CD4-positive, alpha-beta T cell (primary cell): ENCODE data around the gene FEM1C. TPM values are rescaled to one million over a fixed set of nuclear protein-coding genes. Genes with fewer than 3 reads are reported as not detected.

Experiments
- ATAC-seq: fragments of 200-7000 bp; cut with Tn5 transposase; one replicate; pipeline ENCODE4 v1.10.0; 2022; ENCODE audit warnings: mild to moderate bottlenecking; ENCODE audit not compliant: poor library complexity
- CTCF ChIA-PET: fragments of 350-600 bp; sonication (Branson Sonifier 250); formaldehyde crosslinking; loops from one replicate; lab custom pipeline; 2021; ENCODE audit warnings: antibody characterized with exemption, inconsistent platforms; lab: Charles Lee
- POLR2A ChIA-PET: fragments of 350-600 bp; sonication (Branson Sonifier 250); formaldehyde crosslinking; loops from one replicate; lab custom pipeline; 2021; ENCODE audit warnings: antibody characterized with exemption, inconsistent platforms; lab: Charles Lee
- DNase-seq, 14 experiments: peaks; one replicate each; pipeline ENCODE4 v3.0.0-alpha.2; 2013 to 2020; ENCODE audit warnings: mixed read lengths in 2 of 14
- H3K27ac ChIP-seq, 2 donors: one replicate each; pipeline versions ENCODE4 v1.5.1 to v1.7.0; 2013; ENCODE audit warnings: low read length in 2 of 2, low read depth in 1 of 2, mild to moderate bottlenecking in 1 of 2
- H3K27me3 ChIP-seq, 2 experiments: 1 replicate in 1 of 2; 2 replicates in 1 of 2; pipeline versions ENCODE4 v1.6.1 to v1.7.0; 2013; ENCODE audit warnings: low read length in 2 of 2, control low read depth in 1 of 2, mild to moderate bottlenecking in 1 of 2, moderate library complexity in 1 of 2; ENCODE audit not compliant: insufficient read depth in 2 of 2, control insufficient read depth in 1 of 2
- H3K36me3 ChIP-seq: one replicate; pipeline ENCODE4 v1.6.1; 2013; ENCODE audit warnings: low read length, control low read depth; ENCODE audit not compliant: insufficient read depth
- H3K4me1 ChIP-seq: one replicate; pipeline ENCODE4 v1.6.1; 2013; ENCODE audit warnings: low read length, control low read depth; ENCODE audit not compliant: insufficient read depth
- H3K4me3 ChIP-seq: one replicate; pipeline ENCODE4 v1.5.1; 2013; ENCODE audit warnings: mild to moderate bottlenecking, low read length, moderate library complexity
- H3K9me3 ChIP-seq, 2 experiments: 1 replicate in 1 of 2; 2 replicates in 1 of 2; pipeline versions ENCODE4 v1.6.1 to v1.7.0; 2013; ENCODE audit warnings: low read length in 2 of 2, mild to moderate bottlenecking in 2 of 2, control low read depth in 1 of 2, moderate library complexity in 1 of 2; ENCODE audit not compliant: control insufficient read depth in 1 of 2, insufficient read depth in 1 of 2
- H3K27ac Mint-ChIP-seq: one replicate; pipeline ENCODE4 v1.8.0; 2020; ENCODE audit warnings: mixed read lengths
- H3K27me3 Mint-ChIP-seq: one replicate; pipeline ENCODE4 v1.8.0; 2021; ENCODE audit warnings: mixed read lengths
- H3K36me3 Mint-ChIP-seq: one replicate; pipeline ENCODE4 v1.8.0; 2021; ENCODE audit warnings: low read depth, mixed read lengths
- H3K4me1 Mint-ChIP-seq: one replicate; pipeline ENCODE4 v1.8.0; 2021; ENCODE audit warnings: low read depth, mixed read lengths
- H3K4me3 Mint-ChIP-seq: one replicate; pipeline ENCODE4 v1.8.0; 2020; ENCODE audit warnings: mild to moderate bottlenecking, mixed read lengths
- H3K9me3 Mint-ChIP-seq: one replicate; pipeline ENCODE4 v1.8.0; 2020; ENCODE audit warnings: mixed read lengths
- intact Hi-C, 2 experiments: fragments of 100-400 bp; cut with DNase I in 1 of 2; cut with micrococcal nuclease in 1 of 2; formaldehyde crosslinking; loops; one replicate each; pipeline versions ENCODE4 v1.15.1 to v1.9.0; 2023 to 2025; cut with DNase I, micrococcal nuclease
- polyA plus RNA-seq, 2 donors: library from polyadenylated mRNA; unstranded; fragments of 120-200 nt; gene quantifications; one replicate each; pipeline ENCODE4 v1.2.1, GENCODE V29; 2013
- total RNA-seq, 174 experiments: library from RNA in 2 of 174; stranded (reverse) in 2 of 174; gene quantifications; one replicate each; pipeline ENCODE4 v1.2.3 and lab custom pipeline; 2021 to 2026
- TF ChIP-seq, protein P1 (sequence below): fragments of 200-600 bp; IDR thresholded peaks from one replicate; pipeline ENCODE4 v1.8.0; 2022; ENCODE audit warnings: antibody characterized with exemption, mild to moderate bottlenecking

The FEM1C gene
- total RNA-seq: 10 to 100 TPM; 43.3 to 44.2 TPM
- 9.0 TPM for polyA plus RNA-seq (2013, experiment 1 of 2)
- 17.0 TPM for polyA plus RNA-seq (2013, experiment 2 of 2)
- 28.1 to 163 (median 59.0) reads per million in 172 experiments for total RNA-seq (lab: John Stamatoyannopoulos, UW)

GRCh38 chr5:115544436-115545350, at the start of gene FEM1C:
Gene FEM1C (minus strand): TSS chr5:115544775. CDS start chr5:115543493, 1,282 bp downstream.
- Histone ChIP-seq H3K36me3 (peaks cover 6% of the 10 kb centered on the region), H3K4me1 (peaks cover 14% of the 10 kb centered on the region), H3K4me3 (peak within 1 kb of the TSS; percentile 76), H3K27me3 (no peaks in the 10 kb centered on the region), H3K9me3 (no peaks in the 10 kb centered on the region), H3K27ac (peak within 1 kb of the TSS; percentile 78 to 95)
- ChIA-PET POLR2A (interaction anchor here (0.6 to 3.2 kb wide), 19 partner anchors 8 to 541 kb away, joined by 3 to 33 read pairs (median 7); partner anchors contain the start of genes AP3S1, ATG12, CCDC112 and COMMD10), CTCF (interaction anchor here (0.6 to 1.3 kb wide), 3 partner anchors 30 to 90 kb away, joined by 3 to 5 read pairs (median 3); no protein-coding TSS in a partner anchor)
- H3K27ac Mint-ChIP-seq: peak within 1 kb of the TSS; percentile 98
- H3K4me1 Mint-ChIP-seq: peaks cover 59% of the 10 kb centered on the region
- TF ChIP-seq, protein P1, sequence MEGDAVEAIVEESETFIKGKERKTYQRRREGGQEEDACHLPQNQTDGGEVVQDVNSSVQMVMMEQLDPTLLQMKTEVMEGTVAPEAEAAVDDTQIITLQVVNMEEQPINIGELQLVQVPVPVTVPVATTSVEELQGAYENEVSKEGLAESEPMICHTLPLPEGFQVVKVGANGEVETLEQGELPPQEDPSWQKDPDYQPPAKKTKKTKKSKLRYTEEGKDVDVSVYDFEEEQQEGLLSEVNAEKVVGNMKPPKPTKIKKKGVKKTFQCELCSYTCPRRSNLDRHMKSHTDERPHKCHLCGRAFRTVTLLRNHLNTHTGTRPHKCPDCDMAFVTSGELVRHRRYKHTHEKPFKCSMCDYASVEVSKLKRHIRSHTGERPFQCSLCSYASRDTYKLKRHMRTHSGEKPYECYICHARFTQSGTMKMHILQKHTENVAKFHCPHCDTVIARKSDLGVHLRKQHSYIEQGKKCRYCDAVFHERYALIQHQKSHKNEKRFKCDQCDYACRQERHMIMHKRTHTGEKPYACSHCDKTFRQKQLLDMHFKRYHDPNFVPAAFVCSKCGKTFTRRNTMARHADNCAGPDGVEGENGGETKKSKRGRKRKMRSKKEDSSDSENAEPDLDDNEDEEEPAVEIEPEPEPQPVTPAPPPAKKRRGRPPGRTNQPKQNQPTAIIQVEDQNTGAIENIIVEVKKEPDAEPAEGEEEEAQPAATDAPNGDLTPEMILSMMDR: no peak
- H3K36me3 Mint-ChIP-seq: peaks cover 55% of the 10 kb centered on the region
- H3K27me3 Mint-ChIP-seq: no peaks in the 10 kb centered on the region
- intact Hi-C loops: loop anchor here (2.0 to 10.0 kb wide), 8 partner anchors 43 to 543 kb away; partner anchors contain the start of genes AP3S1 (in 2 of the 2), ATG12 (in 2 of the 2), CCDC112 (in 1 of the 2) and COMMD10 (in 1 of the 2)
- H3K4me3 Mint-ChIP-seq: peak within 1 kb of the TSS; percentile 98
- DNase-seq (peak; percentile 93 to 100 (median 96)), ATAC-seq (peak; percentile 86)
- no peaks in the 10 kb centered on the region for H3K9me3 Mint-ChIP-seq

GRCh38 chr5:115589043-115589442, 44.5 kb upstream of the FEM1C start:
- Mint-ChIP-seq H3K4me1 (no peaks in the 10 kb centered on the region), H3K27ac (no peak overlapping the region), H3K27me3 (no peaks in the 10 kb centered on the region), H3K36me3 (no peaks in the 10 kb centered on the region), H3K4me3 (no peak overlapping the region), H3K9me3 (no peaks in the 10 kb centered on the region)
- no peaks in the 10 kb centered on the region for H3K36me3 ChIP-seq
- no peak overlapping the region for H3K27ac ChIP-seq
- no peak for ATAC-seq
- no peaks in the 10 kb centered on the region for H3K4me1 ChIP-seq
- no peak overlapping the region for H3K4me3 ChIP-seq
- POLR2A ChIA-PET: interaction anchor here (0.7 kb wide), 1 partner anchor 253 kb away, joined by 3 read pairs; the partner anchor contains the start of genes AP3S1 and ATG12
- H3K9me3 ChIP-seq: no peaks in the 10 kb centered on the region
- CTCF ChIA-PET: no interaction called here
- no peak for DNase-seq
- H3K27me3 ChIP-seq: no peaks in the 10 kb centered on the region
- TF ChIP-seq, protein P1: no peak
- intact Hi-C loops: loop anchor here (5.0 kb wide), 3 partner anchors 42 to 1977 kb away; no protein-coding TSS in a partner anchor

GRCh38 chr5:115588640-115589039, 44.1 kb upstream of the FEM1C start:
- no peaks in the 10 kb centered on the region for H3K36me3 Mint-ChIP-seq
- H3K9me3 Mint-ChIP-seq: no peaks in the 10 kb centered on the region
- H3K27me3 Mint-ChIP-seq: no peaks in the 10 kb centered on the region
- Histone ChIP-seq H3K36me3 (no peaks in the 10 kb centered on the region), H3K4me1 (no peaks in the 10 kb centered on the region), H3K4me3 (no peak overlapping the region), H3K27me3 (no peaks in the 10 kb centered on the region), H3K9me3 (no peaks in the 10 kb centered on the region), H3K27ac (no peak overlapping the region)
- ChIA-PET CTCF (interaction anchor here (0.8 kb wide), 1 partner anchor 13 kb away, joined by 3 read pairs; no protein-coding TSS in a partner anchor), POLR2A (interaction anchor here (0.7 kb wide), 1 partner anchor 253 kb away, joined by 3 read pairs; the partner anchor contains the start of genes AP3S1 and ATG12)
- no peak overlapping the region for H3K4me3 Mint-ChIP-seq
- H3K4me1 Mint-ChIP-seq: no peaks in the 10 kb centered on the region
- intact Hi-C loops: loop anchor here (5.0 kb wide), 3 partner anchors 41 to 1976 kb away; no protein-coding TSS in a partner anchor
- TF ChIP-seq, protein P1: no peak
- DNase-seq (no peak), ATAC-seq (no peak)
- H3K27ac Mint-ChIP-seq: no peak overlapping the region
